ENCODE results near the gene CYP51A1. TPM values are rescaled to one million over a fixed set of nuclear protein-coding genes. Genes with fewer than 3 reads are reported as not detected.
"Not testable (repeated sequence)": the region's sequence is repeated elsewhere in the genome, so short reads cannot be mapped to it uniquely, and the experiment has no call there.

Gene CYP51A1
- total RNA-seq, 1 donor from 2014 or later = 15.8 TPM

DNA sequence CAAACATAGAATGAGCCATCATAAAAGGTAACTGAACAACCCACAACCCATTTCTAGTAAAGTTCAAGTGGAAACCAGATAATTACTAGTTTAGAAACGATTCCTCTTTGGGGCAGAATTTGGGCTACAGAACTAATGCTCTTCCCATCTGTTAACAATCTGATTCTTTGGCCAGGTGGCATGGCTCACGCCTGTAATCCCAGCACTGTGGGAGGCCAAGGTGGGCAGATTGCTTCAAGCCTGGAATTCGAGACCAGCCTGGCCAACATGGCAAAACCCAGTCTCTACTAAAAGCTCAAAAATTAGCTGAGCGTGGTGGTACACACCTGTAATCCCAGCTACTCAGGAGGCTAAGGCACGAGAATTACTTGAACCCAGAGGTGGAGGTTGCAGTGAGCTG is 18.5 kb downstream of the CYP51A1 start:
- Histone ChIP-seq H3K36me3 (peaks cover 26% of the 10 kb centered on the region), H3K27me3 (ENCODE audit: low read depth) (no peaks in the 10 kb centered on the region), H3K9me3 (replicated peaks) (no peaks in the 10 kb centered on the region), H3K4me3 (no peak overlapping the region), H3K4me1 (peaks cover 7% of the 10 kb centered on the region), H3K27ac (replicated peaks) (no peak overlapping the region)
- TF ChIP-seq, protein P1, sequence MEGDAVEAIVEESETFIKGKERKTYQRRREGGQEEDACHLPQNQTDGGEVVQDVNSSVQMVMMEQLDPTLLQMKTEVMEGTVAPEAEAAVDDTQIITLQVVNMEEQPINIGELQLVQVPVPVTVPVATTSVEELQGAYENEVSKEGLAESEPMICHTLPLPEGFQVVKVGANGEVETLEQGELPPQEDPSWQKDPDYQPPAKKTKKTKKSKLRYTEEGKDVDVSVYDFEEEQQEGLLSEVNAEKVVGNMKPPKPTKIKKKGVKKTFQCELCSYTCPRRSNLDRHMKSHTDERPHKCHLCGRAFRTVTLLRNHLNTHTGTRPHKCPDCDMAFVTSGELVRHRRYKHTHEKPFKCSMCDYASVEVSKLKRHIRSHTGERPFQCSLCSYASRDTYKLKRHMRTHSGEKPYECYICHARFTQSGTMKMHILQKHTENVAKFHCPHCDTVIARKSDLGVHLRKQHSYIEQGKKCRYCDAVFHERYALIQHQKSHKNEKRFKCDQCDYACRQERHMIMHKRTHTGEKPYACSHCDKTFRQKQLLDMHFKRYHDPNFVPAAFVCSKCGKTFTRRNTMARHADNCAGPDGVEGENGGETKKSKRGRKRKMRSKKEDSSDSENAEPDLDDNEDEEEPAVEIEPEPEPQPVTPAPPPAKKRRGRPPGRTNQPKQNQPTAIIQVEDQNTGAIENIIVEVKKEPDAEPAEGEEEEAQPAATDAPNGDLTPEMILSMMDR (IDR thresholded peaks at IDR 0.05; ENCODE audit: borderline replicate concordance) = no peak
- DNase-seq = no peak
- intact Hi-C loops (cut with micrococcal nuclease) = no loop called here

DNA sequence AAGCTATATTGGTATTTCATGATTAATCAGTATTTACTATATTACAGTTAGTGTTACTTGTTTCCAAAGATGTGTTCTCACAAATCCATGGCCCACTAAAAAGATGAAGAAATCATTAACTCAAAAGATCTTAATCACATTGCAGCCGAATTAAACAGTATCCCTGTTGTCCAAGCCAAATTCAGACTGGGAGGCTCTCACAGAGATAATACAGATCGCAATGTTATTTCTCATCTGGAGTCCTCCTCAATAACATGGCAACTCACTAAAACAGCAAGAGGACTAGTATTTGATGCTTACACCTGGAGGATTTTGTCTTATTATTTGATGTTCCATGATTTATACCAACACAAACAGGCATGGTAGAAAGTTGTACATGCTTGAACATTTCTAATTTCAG is 23.4 kb downstream of the CYP51A1 start:
- H3K4me1 ChIP-seq = peaks cover 7% of the 10 kb centered on the region
- no peak overlapping the region for H3K27ac ChIP-seq (replicated peaks)
- intact Hi-C loops (cut with micrococcal nuclease) = no loop called here
- peaks cover 55% of the 10 kb centered on the region for H3K36me3 ChIP-seq
- H3K4me3 ChIP-seq = no peak overlapping the region
- H3K27me3 ChIP-seq (ENCODE audit: low read depth) = no peaks in the 10 kb centered on the region
- TF ChIP-seq, protein P1 (IDR thresholded peaks at IDR 0.05; ENCODE audit: borderline replicate concordance) = no peak
- H3K9me3 ChIP-seq (replicated peaks) = no peaks in the 10 kb centered on the region
- DNase-seq = no peak

DNA sequence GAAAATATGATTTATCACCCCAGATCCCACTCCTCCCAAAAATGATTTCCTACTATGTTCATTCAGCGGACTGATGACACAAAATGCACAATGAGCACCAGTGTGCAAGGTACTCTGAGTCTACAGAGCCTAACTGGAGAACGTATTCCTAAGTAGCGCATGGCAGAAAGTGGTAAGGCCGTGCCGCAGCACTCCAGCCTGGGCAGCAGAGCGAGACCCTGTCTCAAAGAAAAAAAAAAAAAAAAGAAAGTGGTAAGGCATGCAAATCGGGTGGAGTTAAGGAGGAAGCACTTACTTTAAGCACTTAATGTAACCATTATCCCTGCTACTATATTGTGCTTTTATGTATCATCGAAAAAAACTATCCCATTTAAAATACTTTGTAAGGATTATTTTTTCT is 25.5 kb downstream of the CYP51A1 start:
- Histone ChIP-seq H3K4me3 (no peak overlapping the region), H3K4me1 (peaks cover 7% of the 10 kb centered on the region), H3K9me3 (replicated peaks) (no peaks in the 10 kb centered on the region), H3K27me3 (ENCODE audit: low read depth) (no peaks in the 10 kb centered on the region), H3K27ac (replicated peaks) (no peak overlapping the region), H3K36me3 (peaks cover 69% of the 10 kb centered on the region)
- intact Hi-C loops (cut with micrococcal nuclease) = no loop called here
- DNase-seq = no peak
- TF ChIP-seq, protein P1 (IDR thresholded peaks at IDR 0.05; ENCODE audit: borderline replicate concordance) = no peak

DNA sequence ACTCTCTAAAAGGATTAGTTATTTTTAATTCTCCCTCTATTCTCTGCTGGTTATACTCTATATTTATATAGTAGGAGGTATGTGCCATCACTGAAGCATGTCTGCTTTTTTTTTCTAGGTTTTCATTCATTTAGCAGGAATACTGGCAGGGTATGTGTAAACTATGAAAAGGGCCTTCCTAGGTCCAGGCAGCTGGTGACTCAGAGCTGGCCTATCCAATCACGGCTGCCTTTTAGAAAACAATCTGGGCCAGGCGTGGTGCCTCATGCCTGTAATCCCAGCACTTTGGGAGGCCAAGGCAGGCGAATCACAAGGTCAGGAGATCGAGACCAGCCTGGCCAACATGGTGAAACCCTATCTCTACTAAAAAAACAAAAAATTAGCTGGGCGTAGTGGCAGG is 31.4 kb downstream of the CYP51A1 start:
- H3K4me1 ChIP-seq; H3K27ac ChIP-seq (replicated peaks); DNase-seq; H3K4me3 ChIP-seq; H3K27me3 ChIP-seq (ENCODE audit: low read depth); intact Hi-C loops (cut with micrococcal nuclease); H3K9me3 ChIP-seq (replicated peaks): not testable (repeated sequence)
- H3K36me3 ChIP-seq = peaks cover 91% of the 10 kb centered on the region

DNA sequence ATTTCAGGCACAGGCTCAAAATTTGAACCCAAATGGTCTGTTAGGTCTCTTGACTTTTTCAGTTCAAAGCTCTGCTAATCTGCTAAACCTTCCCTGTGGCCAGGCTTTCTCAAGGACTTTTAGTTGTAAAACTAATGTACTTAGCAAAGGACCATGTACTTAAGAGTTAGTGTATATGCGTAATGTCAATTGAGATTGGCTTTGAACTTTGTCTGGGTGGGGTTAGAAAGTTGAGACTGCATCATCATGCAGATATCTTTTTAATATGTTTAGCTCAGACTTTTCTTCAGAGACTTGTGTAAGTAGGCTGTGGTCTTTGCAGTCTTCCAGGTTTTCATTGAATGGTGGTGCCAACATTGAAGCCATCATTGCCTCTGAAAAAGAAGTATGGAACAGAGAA is 33.7 kb downstream of the CYP51A1 start:
- no peak for DNase-seq
- Histone ChIP-seq H3K27ac (replicated peaks) (no peak overlapping the region), H3K4me1 (no peaks in the 10 kb centered on the region), H3K36me3 (peaks cover 97% of the 10 kb centered on the region), H3K27me3 (ENCODE audit: low read depth) (no peaks in the 10 kb centered on the region), H3K9me3 (replicated peaks) (no peaks in the 10 kb centered on the region), H3K4me3 (no peak overlapping the region)
- intact Hi-C loops (cut with micrococcal nuclease) = no loop called here
- TF ChIP-seq, protein P1 (IDR thresholded peaks at IDR 0.05; ENCODE audit: borderline replicate concordance) = no peak

DNA sequence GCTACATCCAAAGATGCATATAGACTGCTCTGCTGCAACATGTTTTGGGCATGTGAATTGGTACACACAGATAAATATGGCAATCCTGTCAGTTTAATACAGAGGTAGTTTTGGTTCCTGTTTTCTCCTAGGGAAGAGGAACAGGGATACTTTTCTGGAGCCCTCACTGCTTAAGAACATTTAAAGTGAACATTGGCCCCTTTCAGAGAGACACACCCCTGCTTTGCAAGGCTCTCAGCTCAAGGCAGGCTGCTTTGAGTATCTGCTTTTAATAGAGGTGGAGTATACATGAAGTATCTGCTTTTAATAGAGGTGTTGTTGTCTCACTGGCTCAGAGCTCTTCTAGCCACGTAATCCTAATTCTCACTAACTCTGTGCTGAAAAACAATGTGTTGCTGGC is 38.9 kb downstream of the CYP51A1 start:
- TF ChIP-seq, protein P1 (IDR thresholded peaks at IDR 0.05; ENCODE audit: borderline replicate concordance) = no peak
- Histone ChIP-seq H3K36me3 (peaks cover 97% of the 10 kb centered on the region), H3K4me3 (no peak overlapping the region), H3K27me3 (ENCODE audit: low read depth) (no peaks in the 10 kb centered on the region), H3K4me1 (no peaks in the 10 kb centered on the region), H3K27ac (replicated peaks) (no peak overlapping the region), H3K9me3 (replicated peaks) (no peaks in the 10 kb centered on the region)
- intact Hi-C loops (cut with micrococcal nuclease) = no loop called here
- DNase-seq = no peak

Measured in left ventricle myocardium inferior (tissue), 1 donor.